ENCODE results near the gene ST3GAL3. TPM values are rescaled to one million over a fixed set of nuclear protein-coding genes. Genes with fewer than 3 reads are reported as not detected.

ST3GAL3 gene
- total RNA-seq, 1 donor: 28.5 TPM

DNA sequence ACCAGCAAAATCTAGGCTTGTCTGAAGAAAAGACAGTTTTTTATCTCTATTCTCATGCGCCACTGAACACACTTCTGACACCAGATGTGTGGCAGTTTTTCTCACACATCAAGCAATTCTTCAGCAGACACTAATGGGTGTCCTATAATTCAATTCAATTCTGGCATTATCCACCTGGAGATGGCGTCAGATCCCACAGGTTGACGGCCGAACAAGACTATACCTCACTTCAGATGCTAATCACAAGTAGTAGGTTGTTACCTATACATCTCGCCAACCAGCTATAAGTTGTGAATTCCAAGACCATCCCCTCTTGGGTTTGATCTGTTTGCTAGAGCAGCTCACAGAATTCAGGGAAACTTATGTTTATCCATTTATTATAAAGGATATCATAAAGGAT lies 136.3 kb downstream of the ST3GAL3 start:
- DNase-seq (ENCODE audit: low read depth in 2 of 3, low spot score in 2 of 3): no peak

DNA sequence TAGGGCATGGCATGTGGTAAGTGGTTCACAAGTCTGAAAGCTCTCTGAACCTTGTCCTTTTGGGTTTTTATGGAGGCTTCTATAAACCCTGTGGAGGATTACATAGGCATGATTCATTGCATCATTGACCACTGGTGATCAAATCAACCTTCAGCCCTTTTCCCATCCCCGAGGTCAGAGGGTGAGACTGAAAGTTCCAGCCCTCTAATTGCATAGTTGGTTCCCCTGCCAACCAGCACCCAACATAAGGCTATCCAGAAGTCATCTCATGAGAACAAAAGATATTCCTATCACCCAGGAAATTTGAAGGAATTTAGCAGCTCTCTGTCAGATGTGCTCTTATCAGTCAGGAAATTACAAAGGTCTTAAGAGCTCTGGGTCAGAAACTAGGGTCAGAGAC lies 136.8 kb downstream of the ST3GAL3 start:
- DNase-seq (ENCODE audit: low read depth in 2 of 3, low spot score in 2 of 3): no peak

DNA sequence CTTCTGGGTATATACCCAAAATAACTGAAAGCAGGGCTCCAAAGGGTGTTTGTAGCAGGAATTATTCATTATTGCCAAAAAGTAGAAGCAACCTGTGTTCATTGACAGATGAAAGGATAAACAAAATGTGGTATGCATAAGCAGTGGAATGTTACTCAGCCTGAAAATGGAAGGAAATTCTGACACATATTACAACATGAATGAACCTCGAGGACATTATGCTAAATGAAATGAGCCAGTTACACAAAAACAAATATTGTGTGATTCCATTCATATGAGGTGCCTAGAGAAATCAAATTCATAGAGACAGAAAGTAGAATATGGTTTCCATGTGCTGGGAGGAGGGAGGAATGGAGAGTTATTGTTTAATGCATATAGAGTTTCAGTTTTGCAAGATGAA lies 140.0 kb downstream of the ST3GAL3 start:
- DNase-seq (ENCODE audit: low read depth in 2 of 3, low spot score in 2 of 3): no peak

DNA sequence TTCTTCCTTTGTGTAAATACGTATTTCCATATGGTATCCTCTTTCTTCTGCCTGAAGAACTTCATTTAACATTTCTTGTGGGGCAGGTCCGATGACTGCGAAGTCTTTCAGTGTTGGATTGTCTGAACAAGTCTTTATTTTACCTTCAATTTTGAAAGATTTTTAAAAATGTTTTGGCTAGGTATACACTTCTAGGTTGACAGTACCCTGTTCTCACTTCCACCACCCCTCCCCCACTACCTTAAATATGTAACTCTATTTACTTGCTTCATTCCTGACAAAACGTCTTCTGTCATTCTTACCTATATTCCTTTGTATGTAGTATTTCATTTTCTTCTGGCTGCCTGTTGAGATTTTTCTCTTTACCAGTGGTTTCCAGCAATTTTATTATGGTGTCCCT lies 140.5 kb downstream of the ST3GAL3 start:
- DNase-seq (ENCODE audit: low read depth in 2 of 3, low spot score in 2 of 3): no peak

DNA sequence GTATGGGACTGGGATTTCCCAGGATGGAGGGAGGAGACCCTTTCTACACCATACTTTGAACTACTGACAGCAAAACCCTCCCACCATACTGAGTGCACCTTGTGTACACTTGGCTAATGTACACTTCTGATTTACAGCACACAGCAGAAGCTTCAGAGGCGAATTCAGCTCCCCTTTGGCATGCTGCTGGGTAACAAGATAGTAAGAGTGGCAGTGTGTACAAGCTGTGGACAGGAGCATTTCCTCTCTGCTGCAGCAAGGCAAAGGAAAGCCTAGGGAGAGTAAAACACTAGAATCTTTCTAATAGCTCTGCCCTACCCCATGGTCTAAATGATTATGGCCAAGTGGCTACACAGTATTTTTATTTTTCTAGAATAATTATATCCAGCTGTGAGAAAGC lies 142.3 kb downstream of the ST3GAL3 start:
- DNase-seq (ENCODE audit: low read depth in 2 of 3, low spot score in 2 of 3): no peak

DNA sequence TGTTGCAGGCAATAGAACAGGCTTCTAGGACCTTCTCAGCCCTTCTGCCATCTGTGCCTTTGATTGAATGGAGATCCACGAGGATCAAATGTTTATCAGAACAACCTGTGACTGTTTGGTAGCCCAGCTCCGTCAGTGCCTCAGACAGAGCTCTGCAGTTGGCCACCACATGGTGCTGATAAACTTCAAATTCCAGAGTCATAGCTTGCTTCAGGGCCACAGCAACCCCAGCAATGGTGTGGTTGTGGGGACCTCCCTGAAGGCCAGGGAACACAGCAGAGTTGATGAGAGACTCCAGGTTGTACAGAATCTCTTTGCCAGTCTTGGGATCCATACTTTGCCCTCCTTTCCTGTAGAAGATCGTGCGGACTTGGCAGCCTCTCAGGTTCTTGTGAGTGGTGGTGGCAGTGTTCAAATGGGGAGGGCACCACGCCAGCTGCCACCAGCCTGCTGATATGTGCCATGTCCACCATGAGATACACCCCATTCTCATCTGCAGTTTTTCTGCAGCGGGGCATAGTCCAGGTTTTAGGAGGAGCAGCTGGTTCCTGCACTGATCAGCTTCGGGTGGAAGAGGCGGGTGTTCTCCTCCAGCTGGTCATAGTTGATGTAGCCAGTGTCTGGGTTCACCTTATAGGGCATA lies 143.4 kb downstream of the ST3GAL3 start:
- no peak for DNase-seq (ENCODE audit: low read depth in 2 of 3, low spot score in 2 of 3)

DNA sequence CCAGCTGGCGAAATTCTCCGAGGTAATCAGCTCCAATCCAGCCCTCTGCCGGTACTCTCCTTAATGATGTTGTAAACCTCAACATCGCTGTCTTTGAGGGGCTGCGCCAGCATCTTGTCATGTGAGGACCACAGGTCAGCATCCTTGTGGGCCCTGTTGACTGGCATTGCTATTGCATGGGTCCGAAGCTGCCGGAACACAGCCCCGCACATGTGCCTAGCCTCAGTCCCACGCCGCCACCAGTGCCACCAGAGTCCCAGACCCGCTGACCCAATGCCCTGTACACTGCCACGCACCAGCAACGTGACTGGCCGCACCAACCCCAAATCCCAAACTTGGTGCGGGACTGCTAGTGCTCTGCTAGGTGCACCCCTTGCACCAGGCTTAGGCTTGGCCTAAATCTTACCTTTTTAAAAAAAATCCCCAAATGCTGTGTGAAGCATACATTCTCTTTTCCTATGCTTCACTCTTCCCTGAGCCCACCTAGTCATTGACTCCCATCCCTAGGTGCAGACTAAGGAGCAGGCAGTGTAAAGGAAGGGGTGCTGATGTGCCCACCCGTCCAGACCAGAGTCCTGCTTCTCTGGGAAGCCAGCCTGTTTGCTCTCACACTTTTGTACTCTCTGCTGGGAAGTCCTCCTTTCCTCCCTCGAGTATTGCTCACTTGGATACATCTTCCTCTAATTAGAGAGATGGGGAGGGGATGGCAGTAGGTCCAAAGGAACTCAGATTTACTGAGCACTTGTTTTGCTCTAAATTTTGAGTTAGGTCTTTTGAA lies 144.4 kb downstream of the ST3GAL3 start:
- DNase-seq (ENCODE audit: low read depth in 2 of 3, low spot score in 2 of 3): no peak

DNA sequence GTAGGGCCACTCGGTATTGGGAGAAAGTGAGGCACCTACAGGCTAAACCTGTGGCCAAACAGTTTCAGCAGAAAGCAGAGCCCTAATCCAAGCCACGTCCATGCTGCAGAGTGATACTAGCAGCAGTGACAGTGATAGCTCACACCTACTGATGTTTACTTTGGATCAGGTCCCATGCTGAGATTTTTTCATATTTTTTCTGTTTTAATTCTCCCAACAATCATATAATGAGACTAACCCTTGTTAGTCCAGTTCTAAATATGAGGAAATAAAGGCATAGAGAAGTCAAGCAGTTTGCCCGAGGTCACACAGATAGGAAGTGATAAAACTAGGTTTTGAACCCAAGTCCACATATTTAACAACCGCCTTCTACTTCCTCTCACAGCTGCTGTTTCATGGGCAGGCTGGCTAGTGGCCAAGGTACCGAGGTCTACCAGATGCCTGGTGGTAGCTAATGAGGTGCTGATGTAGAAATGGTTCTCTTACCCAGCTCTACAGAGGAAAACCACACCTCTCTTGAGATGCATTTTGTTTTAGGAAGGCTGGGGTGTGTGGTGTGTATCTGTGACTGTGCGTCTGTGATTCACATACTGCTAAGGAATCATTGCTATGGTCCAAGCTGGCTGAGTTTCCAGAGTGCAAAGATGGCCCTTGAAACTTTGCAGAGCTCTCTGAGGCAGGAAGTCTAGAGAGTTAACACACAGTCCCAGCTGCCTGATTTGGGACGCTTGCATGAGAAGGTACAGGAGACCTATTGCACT lies 146.0 kb downstream of the ST3GAL3 start:
- DNase-seq (ENCODE audit: low read depth in 2 of 3, low spot score in 2 of 3): peak in 2 of 3 donors; percentile 41 to 87

DNA sequence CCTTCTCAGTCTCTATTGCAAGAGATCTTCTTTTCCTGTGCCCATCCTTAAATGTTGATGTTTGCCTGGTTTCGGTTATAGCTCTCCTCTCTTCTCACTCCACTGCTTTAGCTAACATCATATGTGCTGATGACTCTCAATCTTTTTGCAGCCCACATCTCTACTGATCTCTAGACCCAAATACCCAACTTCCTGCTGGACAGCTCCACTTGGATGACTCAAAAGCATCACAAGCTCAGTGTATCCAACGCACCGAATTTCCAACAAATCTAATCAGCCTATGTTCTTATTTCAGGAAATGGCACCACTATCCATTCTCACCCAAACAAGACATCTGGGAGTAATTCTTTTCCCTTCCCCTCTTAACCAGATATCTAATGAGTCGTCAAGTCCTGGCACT lies 147.1 kb downstream of the ST3GAL3 start:
- no peak for DNase-seq (ENCODE audit: low read depth in 2 of 3, low spot score in 2 of 3)

DNA sequence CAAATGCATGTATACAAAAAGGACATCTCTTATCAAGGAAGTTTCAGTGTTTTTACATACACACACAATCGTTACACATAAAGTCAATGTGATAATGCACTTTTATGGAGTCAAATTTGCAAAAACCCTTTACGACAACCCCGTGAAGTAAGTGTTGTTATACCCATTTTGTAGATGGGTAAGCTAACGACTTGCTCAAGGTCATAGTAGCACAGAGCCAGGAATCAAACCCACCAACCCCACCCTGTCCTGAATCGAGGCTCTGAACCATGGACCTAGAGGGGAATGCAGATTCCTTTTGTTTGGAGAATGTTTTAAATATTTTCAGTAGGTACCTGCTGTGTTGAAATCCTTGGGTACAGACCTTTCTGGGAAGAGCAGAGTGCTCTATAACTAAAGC lies 148.9 kb downstream of the ST3GAL3 start:
- no peak for DNase-seq (ENCODE audit: low read depth in 2 of 3, low spot score in 2 of 3)

DNA sequence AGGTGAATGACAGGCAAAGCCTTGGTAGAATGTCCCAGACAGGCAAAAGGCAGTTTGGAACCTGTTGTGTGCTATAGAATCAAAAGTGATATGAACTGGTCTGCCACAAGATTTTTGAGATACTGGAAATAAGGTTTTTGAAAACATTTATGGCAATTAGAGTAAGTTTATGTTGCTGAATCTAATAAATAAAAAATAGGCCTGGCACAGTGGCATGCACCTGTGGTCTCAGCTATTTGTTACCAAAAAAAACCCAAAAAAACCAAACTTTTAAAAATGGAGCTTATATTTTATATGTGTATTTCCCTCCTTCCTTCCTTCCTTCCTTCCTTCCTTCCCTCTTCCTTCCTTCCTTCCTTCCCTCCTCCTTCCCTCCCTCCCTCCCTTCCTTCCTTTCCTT lies 149.8 kb downstream of the ST3GAL3 start:
- DNase-seq (ENCODE audit: low read depth in 2 of 3, low spot score in 2 of 3): no peak

DNA sequence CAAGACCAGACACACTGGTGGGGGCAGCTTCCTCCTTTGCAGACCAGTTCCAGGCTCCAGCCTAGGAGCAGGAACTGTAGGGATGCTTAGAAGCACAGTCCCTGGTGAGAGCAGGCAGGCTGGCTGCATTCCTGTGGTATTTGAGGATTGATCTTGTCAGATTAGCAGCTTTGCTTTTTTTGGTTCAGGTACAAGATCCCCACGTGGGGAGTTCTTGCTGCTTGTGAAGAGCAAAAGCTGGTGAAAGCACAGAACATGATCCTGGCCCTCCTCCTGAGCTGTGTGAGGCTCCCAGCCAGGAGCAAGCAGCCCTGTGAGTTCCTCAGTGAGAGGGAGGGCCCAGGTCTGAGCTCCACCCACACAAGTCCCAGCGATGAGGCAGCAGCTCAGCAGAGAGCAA lies 151.0 kb downstream of the ST3GAL3 start:
- DNase-seq (ENCODE audit: low read depth in 2 of 3, low spot score in 2 of 3): no peak

DNA sequence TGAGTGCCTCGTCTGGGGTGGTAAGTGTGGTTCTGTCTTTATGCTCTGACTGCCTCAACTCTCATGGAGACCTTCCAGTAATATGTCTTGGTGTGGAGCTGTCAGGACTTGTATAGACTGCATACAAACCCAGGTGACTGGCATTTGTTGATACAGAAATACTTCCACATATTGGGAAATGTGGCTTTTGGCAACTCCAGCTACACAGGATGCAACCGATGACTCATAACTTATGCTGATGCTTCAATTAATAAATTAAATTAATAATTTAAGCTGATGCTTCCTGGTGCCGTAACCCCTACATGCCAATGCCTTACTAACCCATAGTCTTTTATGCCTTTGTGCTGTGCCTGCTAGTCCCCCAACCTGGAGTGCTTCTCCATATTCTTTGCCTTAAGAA lies 154.0 kb downstream of the ST3GAL3 start:
- no peak for DNase-seq (ENCODE audit: low read depth in 2 of 3, low spot score in 2 of 3)

DNA sequence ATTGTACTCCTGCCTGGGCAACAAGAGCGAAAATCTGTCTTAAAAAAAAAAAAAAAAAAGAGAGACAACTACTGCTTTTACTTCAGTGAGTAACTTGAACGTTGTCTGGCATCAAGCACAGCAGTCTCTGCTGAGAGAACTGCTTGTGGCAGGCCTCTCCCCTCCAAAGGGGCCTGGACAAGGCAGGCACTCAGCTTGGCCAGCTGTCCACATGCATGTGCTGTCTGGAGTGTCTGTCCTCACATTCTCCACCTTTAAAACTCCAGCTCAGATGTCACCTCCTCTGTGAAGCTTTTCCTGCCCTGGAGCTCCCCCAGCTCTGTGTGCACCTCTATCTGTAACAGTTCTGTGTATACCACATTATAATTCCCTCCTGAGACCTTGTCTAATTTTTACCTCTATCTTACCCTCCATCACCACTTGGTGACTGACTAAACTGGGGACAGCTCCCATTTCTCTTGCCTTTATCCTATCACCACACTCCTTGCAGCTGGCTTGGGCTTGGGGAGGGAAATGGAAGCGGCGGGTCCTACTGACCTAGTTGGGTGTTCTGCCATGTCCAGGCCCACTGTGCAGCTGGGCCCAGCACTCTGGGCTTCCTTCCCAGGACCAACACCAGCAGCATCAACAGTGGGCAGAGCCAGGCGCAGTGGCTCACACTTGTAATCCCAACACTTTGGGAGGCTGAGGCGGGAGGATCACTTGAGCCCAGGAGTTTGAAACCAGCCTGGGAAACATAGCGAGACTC lies 154.8 kb downstream of the ST3GAL3 start:
- DNase-seq (ENCODE audit: low read depth in 2 of 3, low spot score in 2 of 3): no peak

DNA sequence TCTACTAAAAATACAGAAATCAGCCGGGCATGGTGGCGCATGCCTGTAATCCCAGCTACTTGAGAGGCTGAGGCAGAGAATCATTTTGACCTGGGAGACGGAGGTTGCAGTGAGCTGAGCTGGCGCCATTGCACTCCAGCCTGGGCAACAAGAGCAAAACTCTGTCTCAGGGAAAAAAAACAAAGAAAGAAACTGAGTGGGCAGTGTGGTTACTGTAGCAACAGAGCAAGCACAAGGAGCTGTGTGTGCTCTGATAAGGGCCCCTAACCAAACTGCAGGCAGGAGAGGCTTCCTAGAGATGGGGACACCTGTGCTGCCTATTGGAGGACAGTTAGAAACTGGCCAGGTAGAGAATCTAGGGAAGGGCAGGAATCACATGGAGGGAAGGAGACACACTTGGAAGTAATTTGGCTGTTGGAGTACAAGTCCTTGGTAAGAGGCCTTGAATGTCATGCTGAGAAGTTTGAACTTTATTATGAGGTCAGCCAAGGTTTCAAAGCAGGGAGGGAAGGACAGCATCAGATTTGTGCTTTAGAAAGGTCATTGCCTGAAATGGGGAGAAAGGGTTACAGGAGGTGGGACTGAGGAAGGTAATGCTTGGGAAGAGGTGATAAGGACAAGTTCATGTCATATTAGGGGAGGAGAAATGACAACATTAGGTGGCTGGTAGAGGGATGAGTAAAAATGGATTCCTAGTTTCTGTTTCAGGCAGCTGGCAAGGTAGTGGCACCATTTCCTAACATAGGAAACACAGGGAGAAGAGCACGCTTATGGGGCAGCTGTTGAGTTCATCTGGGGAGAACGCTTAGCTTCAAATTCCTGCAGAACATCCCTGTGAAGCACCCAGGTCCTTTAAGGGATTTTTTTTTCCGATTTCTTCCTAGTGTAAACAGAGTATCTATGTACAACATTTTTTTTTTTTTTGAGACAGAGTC lies 157.0 kb downstream of the ST3GAL3 start:
- no peak for DNase-seq (ENCODE audit: low read depth in 2 of 3, low spot score in 2 of 3)

DNA sequence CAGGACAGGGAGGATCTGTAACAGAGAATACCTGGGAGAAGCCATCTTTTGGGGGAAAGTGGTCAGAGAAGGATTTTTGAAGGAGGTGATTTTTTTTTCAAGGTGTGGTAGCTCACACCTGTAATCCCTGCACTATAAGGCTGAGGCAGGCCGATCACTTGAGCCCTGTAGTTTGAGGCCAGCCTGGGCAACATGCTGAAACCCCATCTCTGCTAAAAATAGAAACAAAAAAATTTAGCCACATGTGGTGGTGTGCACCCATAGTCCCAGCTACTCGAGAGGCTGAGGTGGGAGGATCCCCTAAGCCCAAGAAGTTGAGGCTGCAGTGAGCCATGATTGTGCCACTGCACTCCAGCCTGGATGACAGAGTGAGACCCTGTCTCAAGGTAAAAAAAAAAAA lies 158.9 kb downstream of the ST3GAL3 start:
- no peak for DNase-seq (ENCODE audit: low read depth in 2 of 3, low spot score in 2 of 3)

DNA sequence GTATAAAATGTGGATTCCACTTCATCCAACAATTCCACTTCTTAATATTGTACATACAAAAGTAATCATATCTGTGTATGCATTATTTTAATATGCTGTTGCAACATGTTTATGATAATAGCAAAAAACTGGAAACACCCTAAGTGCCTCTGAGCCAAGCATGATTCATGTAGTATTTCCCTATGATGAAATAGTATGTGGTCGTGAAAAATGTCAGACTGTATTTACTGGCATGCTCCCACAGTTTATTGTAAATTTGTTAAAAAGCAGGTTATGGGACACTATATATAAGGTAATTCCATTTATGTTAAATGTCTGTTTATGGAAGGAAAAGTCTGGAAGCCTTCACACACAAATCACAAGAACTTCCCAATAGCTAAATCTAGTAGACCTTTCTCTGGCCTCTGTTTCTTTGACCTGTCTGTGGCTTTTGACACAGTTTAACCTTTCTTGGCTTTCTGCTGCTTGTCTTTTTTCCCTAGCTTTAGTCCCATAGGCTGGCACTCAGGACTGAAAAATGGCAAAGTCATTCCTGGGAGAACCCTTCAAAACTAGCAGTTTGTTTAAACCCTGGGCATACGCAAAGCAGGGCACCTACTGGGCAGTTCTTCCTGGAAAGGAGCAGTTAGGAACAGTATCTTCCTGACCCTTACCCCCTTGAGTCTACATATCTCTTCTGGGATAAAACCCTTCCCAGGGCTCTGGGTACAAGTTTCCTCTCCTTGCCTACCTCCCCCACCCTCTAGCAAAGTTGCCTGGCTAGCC lies 160.8 kb downstream of the ST3GAL3 start:
- DNase-seq (ENCODE audit: low read depth in 2 of 3, low spot score in 2 of 3): peak in 1 of 3 donors; percentile 9

DNA sequence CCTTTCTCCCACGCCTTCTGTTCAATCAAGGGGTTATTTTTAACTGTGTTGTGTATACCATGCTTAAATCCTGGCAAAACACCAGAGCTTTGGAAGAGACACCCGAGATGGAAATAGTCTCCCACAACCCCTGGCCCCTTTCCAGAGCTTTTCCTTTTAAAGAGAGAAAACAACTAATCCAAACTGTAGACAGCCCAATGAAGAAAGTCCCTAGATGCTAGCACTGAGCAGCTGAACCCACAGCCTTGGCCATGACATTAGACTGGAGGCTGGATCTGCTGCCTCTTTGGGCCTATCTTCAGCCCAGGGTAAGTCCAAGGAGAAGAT lies 161.4 kb downstream of the ST3GAL3 start:
- no peak for DNase-seq (ENCODE audit: low read depth in 2 of 3, low spot score in 2 of 3)

DNA sequence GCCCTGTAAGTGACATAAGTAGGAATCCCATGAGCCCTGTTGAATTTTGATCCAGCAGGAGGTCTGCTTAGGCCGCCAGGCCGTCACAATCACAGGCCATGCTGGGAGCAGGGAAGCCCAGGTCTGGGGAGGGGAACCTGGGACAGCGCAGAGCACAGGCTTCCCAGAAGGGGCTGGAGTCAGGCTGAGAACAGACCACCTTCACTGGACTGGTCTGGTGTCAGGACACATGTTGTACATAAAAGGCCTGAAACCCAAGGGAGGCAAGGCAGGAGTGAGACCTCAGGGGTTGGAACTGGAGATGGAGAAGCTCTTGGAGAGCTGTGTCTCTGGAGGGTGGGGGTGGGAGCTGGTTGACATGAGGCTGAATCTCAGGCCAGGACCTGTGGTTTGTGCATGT lies 163.0 kb downstream of the ST3GAL3 start:
- DNase-seq (ENCODE audit: low read depth in 2 of 3, low spot score in 2 of 3): no peak

Measured in hematopoietic multipotent progenitor cell (in vitro differentiated cells).